SH-SY5Y (cell line): Measurements from ENCODE around the gene DIAPH1.

ENCODE experiments used
- GATA2 ChIP-seq: IDR thresholded peaks from 2 replicates; pipeline ENCODE4 v1.6.1; 2011; ENCODE audit warnings: mild to moderate bottlenecking, low read depth, low read length
- GATA3 ChIP-seq: IDR thresholded peaks from 2 replicates; pipeline ENCODE4 v1.6.1; 2011; ENCODE audit warnings: low read depth, mild to moderate bottlenecking, low read length, moderate library complexity

The DIAPH1 gene

GRCh38 chr5:141529873-141530272, 88.9 kb downstream of the DIAPH1 start:
- TF ChIP-seq GATA3 (no peak), GATA2 (no peak)

GRCh38 chr5:141529002-141529401, 89.8 kb downstream of the DIAPH1 start:
- no peak for TF ChIP-seq GATA3

- TF ChIP-seq GATA3 = no peak
- TF ChIP-seq GATA2 = no peak
These were observed 90.4 kb downstream of the DIAPH1 start for GRCh38 chr5:141528291-141528984.

- TF ChIP-seq GATA2 (no peak), GATA3 (no peak)
These were observed 91.4 kb downstream of the DIAPH1 start for GRCh38 chr5:141527426-141527825.

- no peak for TF ChIP-seq GATA2
- TF ChIP-seq GATA3 = no peak
These were observed 93.1 kb downstream of the DIAPH1 start for GRCh38 chr5:141525653-141526052.

DNA sequence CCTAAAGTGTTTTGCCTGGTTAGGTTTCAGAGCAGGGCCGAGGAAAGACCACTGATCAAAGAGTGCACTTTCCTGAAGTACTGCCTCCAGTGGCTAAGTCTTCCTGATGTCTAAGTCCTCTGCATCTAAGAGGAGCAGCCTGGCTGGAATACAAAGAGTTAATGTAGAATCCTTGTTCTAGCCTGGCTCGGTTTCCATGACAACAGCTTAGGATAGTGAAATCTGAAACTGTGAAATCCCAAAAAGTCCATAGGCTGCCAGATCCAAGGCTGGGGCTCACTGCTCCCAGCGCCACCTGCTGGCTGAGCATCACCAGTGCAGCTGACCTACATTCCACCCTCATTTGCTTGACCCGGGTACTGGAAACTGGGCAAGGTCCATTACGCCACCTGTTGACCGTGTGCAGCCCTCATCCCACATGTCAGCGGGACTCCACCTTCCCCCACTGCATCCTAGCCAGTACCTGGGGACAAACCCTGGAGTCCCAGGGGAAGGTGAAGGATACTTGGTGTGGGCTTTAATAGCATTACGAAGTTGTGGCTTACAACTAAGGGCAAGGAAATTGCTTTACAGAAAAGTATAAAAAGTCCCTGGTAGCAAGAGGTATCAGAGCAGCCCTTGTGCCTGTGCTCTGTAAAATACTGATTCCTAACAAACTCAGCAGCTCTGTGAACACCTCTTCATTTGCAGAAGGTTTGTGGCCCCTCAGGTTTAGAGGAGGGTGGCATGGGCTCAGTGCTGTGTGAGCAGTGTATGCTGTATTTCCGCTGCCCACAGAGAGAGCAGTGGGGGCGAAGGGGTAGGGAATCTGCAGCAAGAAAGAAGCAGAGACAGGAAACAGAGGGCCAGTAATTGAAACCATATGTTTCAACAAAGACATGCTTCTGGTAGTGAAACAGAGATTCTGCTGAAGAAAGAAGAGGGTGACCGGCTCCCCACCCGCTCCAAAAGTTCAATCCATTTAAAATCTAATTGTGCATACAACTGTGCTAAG, 93.9 kb downstream of the DIAPH1 start:
- no peak for TF ChIP-seq GATA2
- no peak for TF ChIP-seq GATA3

DNA sequence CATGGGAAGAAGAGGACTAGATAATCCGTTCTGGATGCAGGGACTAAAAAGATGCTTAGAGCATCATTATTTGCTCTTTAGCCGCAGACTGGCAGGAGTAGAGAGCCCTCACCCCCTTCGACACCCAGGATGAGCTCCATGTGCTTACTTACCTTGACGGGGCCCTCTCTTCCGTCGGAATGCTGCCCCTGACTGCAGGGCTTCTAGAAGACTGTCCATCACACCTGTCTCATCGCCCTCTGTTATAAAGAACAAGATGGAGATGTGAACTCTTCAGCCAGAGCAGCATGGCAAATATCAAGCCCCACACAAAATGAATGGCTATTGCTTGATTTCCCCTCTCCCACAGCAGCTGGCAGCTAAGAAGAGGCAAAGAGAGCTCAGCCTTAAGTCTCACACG, 94.8 kb downstream of the DIAPH1 start:
- no peak for TF ChIP-seq GATA2
- TF ChIP-seq GATA3 = no peak

DNA sequence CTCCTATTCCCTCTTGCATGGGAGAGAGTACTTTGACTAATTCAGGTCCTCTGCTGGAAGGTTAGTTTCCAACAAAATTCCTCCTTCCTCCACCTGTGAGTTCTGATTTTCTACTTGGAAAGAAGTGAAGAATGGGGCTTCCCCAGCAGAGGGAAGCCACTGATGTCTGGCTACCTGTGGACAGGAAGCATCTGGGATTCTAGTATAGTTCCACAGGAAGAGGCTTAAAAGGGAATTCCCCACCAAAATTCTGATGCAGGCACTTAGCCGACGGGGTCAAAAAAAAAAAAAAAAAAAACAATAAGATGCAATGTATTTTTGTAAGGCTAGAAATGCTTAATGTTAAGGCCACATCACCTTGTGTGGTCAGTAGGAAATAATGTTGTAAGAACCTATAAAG, 96.5 kb downstream of the DIAPH1 start:
- no peak for TF ChIP-seq GATA2
- TF ChIP-seq GATA3 = no peak

DNA sequence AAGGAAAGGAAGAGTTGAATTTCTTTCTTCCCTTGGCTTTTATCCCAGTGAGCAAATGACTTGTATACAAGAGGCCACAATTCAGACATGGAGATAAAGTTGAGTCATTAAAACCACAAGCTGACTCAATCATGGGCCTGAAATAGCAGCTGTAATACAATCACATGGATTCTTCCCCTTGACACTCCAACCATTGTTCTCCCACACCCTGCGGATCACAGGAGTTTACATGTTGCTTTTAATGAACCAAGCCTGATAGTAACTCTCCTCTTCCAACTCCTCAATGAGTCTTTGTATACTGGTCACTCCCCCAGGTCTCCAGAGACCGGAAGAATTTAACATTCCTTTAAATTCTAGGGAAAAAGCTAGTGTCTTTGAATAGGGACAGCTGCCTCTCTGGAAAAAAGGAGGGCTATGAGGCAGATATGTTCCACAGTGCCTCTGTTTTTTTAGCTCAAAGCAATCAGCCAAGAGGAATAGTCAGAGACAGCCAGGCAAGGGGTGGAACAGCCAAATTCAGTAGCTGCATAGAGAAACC, 97.5 kb downstream of the DIAPH1 start:
- no peak for TF ChIP-seq GATA3
- TF ChIP-seq GATA2 = no peak

GRCh38 chr5:141519605-141520565, 98.9 kb downstream of the DIAPH1 start:
- no peak for TF ChIP-seq GATA3
- no peak for TF ChIP-seq GATA2

DNA sequence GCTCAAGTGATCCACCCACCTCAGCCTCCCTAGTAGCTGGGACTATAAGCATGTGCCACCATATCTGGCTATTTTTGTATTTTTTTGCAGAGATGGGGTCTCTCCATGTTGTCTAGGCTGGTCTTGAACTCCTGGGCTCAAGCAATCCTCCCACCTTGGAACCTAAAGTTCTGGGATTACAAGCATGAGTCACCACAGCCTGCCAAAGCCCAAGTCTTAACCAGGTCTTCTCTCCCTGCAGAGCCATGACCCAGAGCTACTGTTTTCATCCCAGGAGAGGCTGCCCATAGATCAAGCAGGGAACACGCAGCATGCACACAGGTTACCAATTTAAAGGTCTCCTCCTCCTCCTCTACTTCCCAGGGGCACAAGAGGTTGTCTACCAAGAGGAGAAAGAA, 100.2 kb downstream of the DIAPH1 start:
- TF ChIP-seq GATA2 = no peak; the same call in 1 of the 2 replicates
- no peak for TF ChIP-seq GATA3

GRCh38 chr5:141517880-141518617, 100.8 kb downstream of the DIAPH1 start:
- TF ChIP-seq GATA2 = peak; percentile 44
- TF ChIP-seq GATA3 = no peak

DNA sequence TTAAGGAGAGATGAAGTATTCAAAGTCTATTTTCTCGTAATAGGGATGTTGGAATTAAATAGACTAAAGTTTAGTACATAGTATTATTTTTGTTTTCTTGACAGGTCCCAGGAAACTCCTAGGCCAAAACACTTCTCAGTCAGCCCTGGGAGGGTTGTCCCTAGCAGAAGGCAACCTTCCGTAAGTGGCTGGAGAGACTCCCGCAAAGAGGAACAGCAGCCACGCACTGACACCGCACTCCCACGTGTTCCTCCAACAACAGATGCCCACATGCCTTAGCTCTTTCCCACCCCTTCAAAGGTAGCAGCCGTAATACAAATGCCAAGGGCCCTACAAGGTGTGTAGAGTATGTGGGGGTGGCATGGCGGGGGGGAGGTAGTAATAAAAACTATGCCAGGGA, 101.5 kb downstream of the DIAPH1 start:
- TF ChIP-seq GATA2 (no peak), GATA3 (no peak)

GRCh38 chr5:141516672-141517025, 102.2 kb downstream of the DIAPH1 start:
- TF ChIP-seq GATA2 (no peak), GATA3 (no peak)
